Transverse colon (tissue), 3 donors: ENCODE results near the gene SLC4A4.

ENCODE experiments used
- EP300 ChIP-seq: sonication (generic); formaldehyde crosslinking; IDR thresholded peaks from one replicate; pipeline ENCODE4 v1.6.1; 2017; ENCODE audit warnings: antibody characterized with exemption, low read depth
- POLR2A ChIP-seq: fragments of 450-650 bp; IDR thresholded peaks from one replicate; pipeline ENCODE4 v1.6.1; 2016; ENCODE audit warnings: antibody characterized with exemption, mild to moderate bottlenecking, moderate library complexity
- TF ChIP-seq, protein P1 (sequence below), 5 experiments: fragments of 200-600 bp in 3 of 5; fragments of 450-650 bp in 2 of 5; sonication (generic) in 3 of 5; IDR thresholded peaks; 1 replicate in 2 of 5; 2 replicates in 3 of 5; pipeline ENCODE4 v1.5.1; 2016 to 2017; ENCODE audit warnings: antibody characterized with exemption in 5 of 5, inconsistent platforms in 3 of 5, mild to moderate bottlenecking in 2 of 5, moderate library complexity in 1 of 5

DNA sequence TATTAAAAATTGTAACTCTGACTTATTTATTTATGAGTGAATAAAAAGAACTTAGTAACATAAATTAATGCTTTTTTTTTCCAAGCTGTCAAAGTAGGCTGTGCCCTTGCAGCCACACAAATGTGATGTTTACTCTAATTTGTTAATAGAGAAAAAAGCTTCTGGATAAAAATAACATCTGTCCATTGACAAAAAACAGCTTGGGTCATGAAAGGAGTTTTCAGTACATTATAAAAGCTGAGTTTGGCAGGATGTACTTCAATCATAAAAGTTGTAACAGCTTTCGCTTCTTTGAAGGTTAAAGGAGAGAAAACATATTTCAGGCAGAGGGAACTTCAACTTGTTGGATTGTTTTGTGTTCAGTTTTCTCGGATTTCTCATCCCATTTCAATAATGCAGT, 105.6 kb downstream of the SLC4A4 start:
- TF ChIP-seq, protein P1, sequence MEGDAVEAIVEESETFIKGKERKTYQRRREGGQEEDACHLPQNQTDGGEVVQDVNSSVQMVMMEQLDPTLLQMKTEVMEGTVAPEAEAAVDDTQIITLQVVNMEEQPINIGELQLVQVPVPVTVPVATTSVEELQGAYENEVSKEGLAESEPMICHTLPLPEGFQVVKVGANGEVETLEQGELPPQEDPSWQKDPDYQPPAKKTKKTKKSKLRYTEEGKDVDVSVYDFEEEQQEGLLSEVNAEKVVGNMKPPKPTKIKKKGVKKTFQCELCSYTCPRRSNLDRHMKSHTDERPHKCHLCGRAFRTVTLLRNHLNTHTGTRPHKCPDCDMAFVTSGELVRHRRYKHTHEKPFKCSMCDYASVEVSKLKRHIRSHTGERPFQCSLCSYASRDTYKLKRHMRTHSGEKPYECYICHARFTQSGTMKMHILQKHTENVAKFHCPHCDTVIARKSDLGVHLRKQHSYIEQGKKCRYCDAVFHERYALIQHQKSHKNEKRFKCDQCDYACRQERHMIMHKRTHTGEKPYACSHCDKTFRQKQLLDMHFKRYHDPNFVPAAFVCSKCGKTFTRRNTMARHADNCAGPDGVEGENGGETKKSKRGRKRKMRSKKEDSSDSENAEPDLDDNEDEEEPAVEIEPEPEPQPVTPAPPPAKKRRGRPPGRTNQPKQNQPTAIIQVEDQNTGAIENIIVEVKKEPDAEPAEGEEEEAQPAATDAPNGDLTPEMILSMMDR (IDR thresholded peaks at IDR 0.05): no peak
- TF ChIP-seq POLR2A (no peak), EP300 (no peak)
